Effector memory CD4-positive, alpha-beta T cell (primary cell): ENCODE results near the gene HCFC2.

ENCODE experiments used
- DNase-seq, 3 donors: peaks; one replicate each; pipeline ENCODE4 v3.0.0-alpha.2; 2020
- H3K27ac ChIP-seq: 2 replicates; pipeline ENCODE4 v1.7.0; 2013; ENCODE audit warnings: mild to moderate bottlenecking, low read length, moderate library complexity; ENCODE audit not compliant: insufficient read depth, poor library complexity, severe bottlenecking
- H3K27me3 ChIP-seq: replicated peaks from 2 replicates; pipeline ENCODE4 v1.7.0; 2013; ENCODE audit warnings: mild to moderate bottlenecking, low read length; ENCODE audit not compliant: insufficient read depth, control insufficient read depth, poor library complexity, severe bottlenecking
- H3K36me3 ChIP-seq: 2 replicates; pipeline ENCODE4 v1.7.0; 2013; ENCODE audit warnings: mild to moderate bottlenecking, low read length, moderate library complexity; ENCODE audit not compliant: control insufficient read depth, insufficient read depth
- H3K4me1 ChIP-seq: 2 replicates; pipeline ENCODE4 v1.7.0; 2013; ENCODE audit warnings: low read length, mild to moderate bottlenecking; ENCODE audit not compliant: control insufficient read depth, insufficient read depth, poor library complexity, severe bottlenecking
- H3K4me3 ChIP-seq: 2 replicates; pipeline ENCODE4 v1.7.0; 2013; ENCODE audit warnings: low read length, low read depth, mild to moderate bottlenecking; ENCODE audit not compliant: insufficient read depth, poor library complexity, severe bottlenecking
- H3K9me3 ChIP-seq: 2 replicates; pipeline ENCODE4 v1.7.0; 2013; ENCODE audit warnings: mild to moderate bottlenecking, low read length, moderate library complexity; ENCODE audit not compliant: control insufficient read depth

HCFC2 gene

DNA sequence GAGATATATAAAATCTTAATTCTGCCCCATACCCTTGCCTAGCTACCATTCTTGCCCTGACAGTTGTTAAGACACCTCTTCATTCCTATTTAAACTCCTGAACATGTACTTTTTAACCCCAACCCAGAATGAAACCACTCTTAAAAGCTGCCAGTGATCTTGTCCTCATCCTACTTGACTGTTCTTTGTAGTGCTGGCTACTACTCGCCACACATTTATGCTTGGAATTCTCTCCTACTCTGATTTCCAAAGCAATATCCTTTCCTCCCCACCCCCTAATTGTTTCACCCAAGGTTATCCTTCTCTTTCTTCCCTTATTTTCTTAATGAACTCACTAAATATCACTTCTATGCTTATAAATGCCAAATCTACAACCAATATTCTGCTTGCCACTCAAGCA lies 69.5 kb downstream of the HCFC2 start:
- H3K4me1 ChIP-seq: peaks cover 14% of the 10 kb centered on the region
- peaks cover 29% of the 10 kb centered on the region for H3K36me3 ChIP-seq
- H3K27ac ChIP-seq: no peak overlapping the region
- no peak for DNase-seq
- H3K9me3 ChIP-seq: no peaks in the 10 kb centered on the region
- H3K4me3 ChIP-seq: no peak overlapping the region
- no peaks in the 10 kb centered on the region for H3K27me3 ChIP-seq

DNA sequence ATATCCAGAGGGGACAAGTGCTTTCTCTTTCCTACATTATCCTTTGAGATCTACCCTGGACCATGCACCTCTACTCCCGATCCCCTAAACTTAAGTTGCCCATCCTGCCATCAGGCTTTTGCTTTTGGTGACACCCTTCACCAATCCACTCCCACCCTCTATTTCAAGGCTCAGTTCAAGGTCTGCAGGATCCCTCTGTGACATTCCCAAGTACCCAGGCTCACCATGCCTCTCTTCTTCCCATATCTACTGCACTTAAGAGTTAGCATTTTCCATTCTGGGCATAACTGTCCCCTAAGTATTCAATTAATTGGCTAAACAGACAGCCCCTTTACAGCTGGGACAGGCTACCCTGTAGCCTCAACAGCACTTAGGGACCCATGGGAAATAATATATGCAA lies 70.6 kb downstream of the HCFC2 start:
- no peak overlapping the region for H3K4me3 ChIP-seq

DNA sequence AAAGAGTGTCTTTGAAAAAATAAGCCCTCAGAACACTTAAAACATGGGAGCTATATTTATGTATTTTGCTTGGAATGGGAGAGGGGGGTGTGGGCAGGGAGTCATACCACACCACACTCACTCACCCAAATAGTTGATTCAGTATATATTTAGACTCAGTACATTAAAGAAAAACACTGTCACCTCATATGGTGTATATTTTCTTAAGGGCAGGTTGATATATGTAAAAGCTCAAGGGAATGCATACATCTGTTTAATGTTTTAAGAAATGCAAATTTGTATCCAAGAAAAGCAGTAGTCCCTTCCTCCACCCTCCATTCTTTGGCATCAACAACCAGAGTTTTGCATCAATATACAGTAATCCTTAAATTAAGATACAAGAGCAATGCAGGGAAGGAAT lies 72.2 kb downstream of the HCFC2 start:
- DNase-seq: no peak
- H3K4me3 ChIP-seq: no peak overlapping the region
- no peaks in the 10 kb centered on the region for H3K27me3 ChIP-seq
- H3K36me3 ChIP-seq: peaks cover 21% of the 10 kb centered on the region
- peaks cover 15% of the 10 kb centered on the region for H3K4me1 ChIP-seq
- H3K9me3 ChIP-seq: no peaks in the 10 kb centered on the region
- no peak overlapping the region for H3K27ac ChIP-seq

More for the DNA sequence above, 70.6 kb downstream of the HCFC2 start:
- Histone ChIP-seq H3K36me3 (peaks cover 21% of the 10 kb centered on the region), H3K27ac (no peak overlapping the region), H3K27me3 (no peaks in the 10 kb centered on the region), H3K9me3 (no peaks in the 10 kb centered on the region), H3K4me1 (peaks cover 15% of the 10 kb centered on the region)
- DNase-seq: no peak

DNA sequence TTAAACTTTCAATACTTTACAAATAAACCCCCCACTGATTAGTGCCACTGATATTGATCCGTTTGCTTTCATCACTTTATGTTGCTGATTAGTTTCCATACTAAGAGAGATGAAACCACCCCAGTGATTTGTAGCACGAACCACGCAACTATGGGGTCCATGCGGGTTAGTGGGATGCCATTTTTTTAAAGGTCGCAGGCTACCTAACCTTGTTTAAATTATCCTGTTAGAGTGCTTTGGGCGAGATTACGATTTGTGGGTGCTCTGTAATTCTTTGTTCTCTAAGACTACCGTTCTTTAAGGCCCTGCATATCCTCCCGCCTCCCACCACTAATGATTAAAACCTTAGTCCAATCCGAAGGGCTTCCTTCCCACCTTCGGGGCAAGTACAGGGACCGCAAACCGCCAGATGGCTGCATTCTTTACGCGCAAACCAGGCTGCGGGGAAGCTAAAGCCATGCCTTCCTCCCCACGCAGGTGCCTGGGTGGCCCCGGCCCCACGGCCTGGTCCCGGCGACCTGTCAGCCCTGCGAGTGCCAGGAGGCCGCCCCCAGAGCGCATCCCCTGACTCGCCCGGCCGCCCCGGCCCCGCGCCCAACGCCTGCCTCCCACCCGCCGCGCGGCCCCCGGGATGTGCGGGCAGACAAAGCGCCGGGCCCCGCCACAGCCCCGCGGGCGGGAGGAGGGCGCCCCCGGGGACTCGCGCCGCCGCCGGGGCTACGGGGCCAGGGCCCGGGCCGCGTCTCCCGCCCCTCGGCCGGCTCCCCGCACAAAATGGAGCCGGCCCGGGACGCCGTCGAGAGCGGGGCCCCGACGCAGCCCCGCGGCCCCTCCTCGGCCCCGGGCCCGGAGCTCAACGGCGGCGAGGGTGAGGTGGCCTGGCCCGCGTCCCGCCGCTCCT lies 72.9 kb downstream of the HCFC2 start:
- peaks cover 17% of the 10 kb centered on the region for H3K36me3 ChIP-seq
- no peaks in the 10 kb centered on the region for H3K9me3 ChIP-seq
- H3K4me3 ChIP-seq: peak overlapping the region; percentile 63
- H3K27ac ChIP-seq: peak overlapping the region; percentile 59
- H3K27me3 ChIP-seq: no peaks in the 10 kb centered on the region
- peaks cover 15% of the 10 kb centered on the region for H3K4me1 ChIP-seq
- DNase-seq: peak; percentile 25 to 34 (median 29)

DNA sequence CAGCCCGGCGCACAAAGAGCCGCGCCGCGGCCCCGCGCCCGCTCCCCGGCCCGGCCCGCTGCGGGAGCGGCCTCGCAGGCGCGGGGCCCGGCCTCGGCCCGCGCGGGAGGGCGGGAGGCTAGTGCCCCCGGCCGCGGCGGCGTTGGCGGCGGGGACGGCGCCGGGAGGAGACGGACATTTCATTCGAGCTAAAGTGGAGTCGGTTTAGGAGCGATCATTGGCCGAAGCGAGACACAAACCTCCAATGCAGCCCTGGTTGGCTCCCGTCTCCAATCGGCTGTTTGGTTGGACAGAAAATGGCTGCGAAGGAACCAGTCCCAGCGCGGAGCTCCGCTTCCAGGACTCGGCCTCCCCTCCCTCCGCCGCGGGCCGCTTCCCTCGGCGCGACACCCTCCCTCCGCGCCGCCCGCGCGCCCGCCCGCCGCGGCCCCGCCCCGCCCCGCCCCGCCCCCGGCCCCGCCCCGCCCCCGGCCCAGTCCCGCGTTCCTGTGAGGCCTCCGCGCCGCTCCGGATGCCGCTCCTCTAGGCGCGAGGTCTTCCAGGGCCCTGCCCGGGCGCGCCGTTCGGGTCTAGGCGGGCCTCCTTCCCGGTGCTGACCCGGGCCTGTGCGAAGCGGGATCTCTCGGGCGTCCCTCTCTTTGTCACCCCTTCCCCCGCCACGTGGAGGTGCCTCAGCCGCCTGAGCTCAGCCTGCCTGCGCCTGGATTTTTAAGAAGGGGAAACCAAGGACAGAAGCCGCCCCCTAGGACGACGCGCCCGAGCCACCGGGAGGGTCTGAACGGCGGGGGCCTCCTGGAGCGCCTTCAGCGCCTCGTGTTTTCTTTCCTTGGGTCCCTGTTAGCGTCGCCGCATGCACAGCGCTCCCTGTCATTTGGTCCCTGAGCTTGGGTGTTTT lies 73.8 kb downstream of the HCFC2 start, which contains the start of gene NFYB:
Gene NFYB, minus strand, starts transcription at position 309 of the 895 bp plus-strand sequence. CDS start 2,757 bp downstream, outside the sequence.
- DNase-seq: peak; percentile 89 to 92 (median 90)
- H3K4me1 ChIP-seq: peaks cover 15% of the 10 kb centered on the region
- no peaks in the 10 kb centered on the region for H3K27me3 ChIP-seq
- peak within 1 kb of the TSS; percentile 63 for H3K4me3 ChIP-seq
- H3K9me3 ChIP-seq: no peaks in the 10 kb centered on the region
- H3K27ac ChIP-seq: peak within 1 kb of the TSS; percentile 59
- peaks cover 9% of the 10 kb centered on the region for H3K36me3 ChIP-seq

DNA sequence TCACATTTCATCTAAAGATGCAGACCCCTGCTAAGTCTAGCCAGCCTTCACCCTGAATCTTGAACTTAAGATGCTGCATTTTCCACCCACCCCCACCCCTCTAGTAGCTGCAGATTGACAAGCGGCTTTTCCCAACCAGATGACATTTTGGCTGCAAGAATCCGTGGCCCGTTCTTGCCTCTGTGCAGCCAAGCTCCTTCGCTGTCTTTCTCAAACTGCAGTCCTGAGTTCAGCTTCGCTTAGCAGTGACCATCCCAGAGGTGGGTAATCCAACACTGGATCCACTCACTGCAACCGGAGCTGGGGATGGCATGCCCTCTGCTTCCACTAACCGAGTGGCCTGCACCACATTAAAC lies 74.4 kb downstream of the HCFC2 start:
- H3K4me1 ChIP-seq: peaks cover 15% of the 10 kb centered on the region
- no peaks in the 10 kb centered on the region for H3K9me3 ChIP-seq
- DNase-seq: no peak
- peak overlapping the region; percentile 48 for H3K4me3 ChIP-seq
- no peaks in the 10 kb centered on the region for H3K27me3 ChIP-seq
- H3K27ac ChIP-seq: no peak overlapping the region
- H3K36me3 ChIP-seq: peaks cover 3% of the 10 kb centered on the region

DNA sequence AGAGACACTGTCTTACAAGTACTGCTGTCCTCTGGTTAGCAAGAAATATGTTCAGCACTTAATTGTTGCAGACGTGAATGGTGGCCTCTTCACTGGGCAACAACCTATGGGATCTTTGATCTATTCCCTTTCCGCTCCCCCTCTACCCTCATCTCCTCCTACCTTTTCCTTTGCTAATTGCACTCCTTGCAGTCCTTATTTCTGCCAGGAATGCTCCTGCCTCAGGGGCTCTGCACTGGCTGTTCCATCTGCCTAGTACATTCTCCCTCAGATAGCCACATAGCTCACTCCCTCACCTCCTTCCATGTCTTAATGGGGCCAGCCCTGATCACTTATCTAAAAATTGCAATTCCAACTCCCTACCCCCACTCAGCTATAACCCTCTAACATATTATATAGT lies 78.2 kb downstream of the HCFC2 start:
- Histone ChIP-seq H3K9me3 (no peaks in the 10 kb centered on the region), H3K27me3 (no peaks in the 10 kb centered on the region), H3K4me1 (peaks cover 8% of the 10 kb centered on the region), H3K4me3 (no peak overlapping the region), H3K36me3 (no peaks in the 10 kb centered on the region), H3K27ac (no peak overlapping the region)
- DNase-seq: no peak

DNA sequence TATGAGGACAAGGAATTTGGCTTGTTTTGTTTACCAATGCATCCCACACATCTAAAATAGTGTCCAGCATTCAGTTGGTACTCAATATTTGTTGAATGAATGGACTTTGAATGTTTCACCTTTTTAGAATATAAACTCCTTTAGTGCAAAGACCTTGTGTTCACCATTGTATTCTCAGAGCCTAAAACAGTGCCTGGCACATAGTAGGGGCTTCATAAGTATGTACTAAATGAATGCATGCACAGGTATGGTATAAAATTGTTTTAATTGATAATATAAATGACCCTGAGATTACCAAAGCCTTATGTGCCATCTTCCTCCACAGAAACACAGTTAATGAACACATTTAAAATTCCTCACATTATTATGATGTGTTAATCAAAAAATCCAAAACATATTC lies 78.7 kb downstream of the HCFC2 start:
- Histone ChIP-seq H3K36me3 (no peaks in the 10 kb centered on the region), H3K27ac (no peak overlapping the region), H3K4me3 (no peak overlapping the region), H3K27me3 (no peaks in the 10 kb centered on the region), H3K4me1 (peaks cover 8% of the 10 kb centered on the region), H3K9me3 (no peaks in the 10 kb centered on the region)
- DNase-seq: no peak

DNA sequence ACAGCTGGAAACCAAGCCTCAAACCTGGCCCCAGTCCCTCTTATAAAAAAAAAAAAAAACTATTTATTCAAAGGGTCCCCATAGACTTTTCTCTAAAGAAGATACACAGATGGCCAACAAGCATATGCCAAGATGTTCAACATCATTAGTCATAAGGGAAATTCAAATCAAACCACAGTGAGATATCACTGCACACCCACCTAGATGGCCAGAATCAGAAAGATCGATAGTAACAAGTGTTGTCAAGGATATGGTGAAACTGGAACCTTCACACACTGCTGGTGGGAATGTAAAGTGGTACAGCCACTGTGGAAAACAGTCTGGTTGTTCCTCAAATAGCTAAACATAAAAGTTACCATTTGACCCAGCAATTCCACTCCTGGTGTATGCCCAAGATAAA lies 79.6 kb downstream of the HCFC2 start:
- H3K27me3 ChIP-seq: no peaks in the 10 kb centered on the region
- DNase-seq: no peak
- no peaks in the 10 kb centered on the region for H3K36me3 ChIP-seq
- peaks cover under 1% of the 10 kb centered on the region for H3K4me1 ChIP-seq
- no peaks in the 10 kb centered on the region for H3K9me3 ChIP-seq
- H3K27ac ChIP-seq: no peak overlapping the region
- H3K4me3 ChIP-seq: no peak overlapping the region

DNA sequence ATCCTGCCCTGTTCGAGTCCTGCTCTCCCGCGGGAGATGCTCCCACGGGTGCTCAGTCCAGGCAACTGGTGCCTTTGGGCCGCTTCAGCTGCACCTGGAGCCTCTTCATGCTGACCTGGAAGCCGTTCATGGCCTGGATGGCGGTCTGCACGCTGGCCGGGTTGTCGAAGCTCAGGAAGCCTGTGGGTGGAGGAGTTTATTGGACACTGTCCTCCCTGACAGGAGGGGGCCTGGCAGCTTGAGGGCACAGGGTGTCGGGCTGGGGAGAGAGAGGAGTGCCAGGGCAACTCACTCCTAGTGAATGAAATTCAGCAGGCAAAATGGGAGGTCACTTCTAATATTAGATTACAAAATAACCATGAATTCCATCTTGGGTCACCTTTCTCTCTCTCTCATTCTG lies 83.0 kb downstream of the HCFC2 start:
- H3K27ac ChIP-seq: no peak overlapping the region
- no peaks in the 10 kb centered on the region for H3K9me3 ChIP-seq
- no peaks in the 10 kb centered on the region for H3K4me1 ChIP-seq
- no peak overlapping the region for H3K4me3 ChIP-seq
- no peaks in the 10 kb centered on the region for H3K36me3 ChIP-seq
- H3K27me3 ChIP-seq: no peaks in the 10 kb centered on the region
- no peak for DNase-seq
